ENCODE results near the gene TTC3.

DNA sequence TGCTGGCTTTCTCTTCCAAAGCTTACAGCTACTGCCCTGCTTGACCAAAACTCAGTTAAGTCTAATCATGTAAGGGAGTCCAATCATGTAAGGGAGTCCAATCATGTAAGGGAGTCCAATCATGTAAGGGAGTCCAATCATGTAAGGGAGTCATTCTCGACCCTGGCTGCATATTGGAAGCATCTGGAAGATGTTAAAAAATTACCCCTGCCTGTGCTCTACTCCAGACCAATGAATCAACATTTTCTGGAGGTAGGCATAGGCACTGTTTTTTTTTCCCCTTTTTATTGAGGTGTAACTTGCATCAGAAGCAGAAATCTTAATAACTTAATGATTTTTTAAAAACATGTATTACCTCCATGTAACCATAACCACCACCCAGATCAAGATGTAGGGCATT, 9.6 kb upstream of the TTC3 start:
- TF ChIP-seq POLR2A (IDR thresholded peaks at IDR 0.05): no peak
- TF ChIP-seq, protein P1, sequence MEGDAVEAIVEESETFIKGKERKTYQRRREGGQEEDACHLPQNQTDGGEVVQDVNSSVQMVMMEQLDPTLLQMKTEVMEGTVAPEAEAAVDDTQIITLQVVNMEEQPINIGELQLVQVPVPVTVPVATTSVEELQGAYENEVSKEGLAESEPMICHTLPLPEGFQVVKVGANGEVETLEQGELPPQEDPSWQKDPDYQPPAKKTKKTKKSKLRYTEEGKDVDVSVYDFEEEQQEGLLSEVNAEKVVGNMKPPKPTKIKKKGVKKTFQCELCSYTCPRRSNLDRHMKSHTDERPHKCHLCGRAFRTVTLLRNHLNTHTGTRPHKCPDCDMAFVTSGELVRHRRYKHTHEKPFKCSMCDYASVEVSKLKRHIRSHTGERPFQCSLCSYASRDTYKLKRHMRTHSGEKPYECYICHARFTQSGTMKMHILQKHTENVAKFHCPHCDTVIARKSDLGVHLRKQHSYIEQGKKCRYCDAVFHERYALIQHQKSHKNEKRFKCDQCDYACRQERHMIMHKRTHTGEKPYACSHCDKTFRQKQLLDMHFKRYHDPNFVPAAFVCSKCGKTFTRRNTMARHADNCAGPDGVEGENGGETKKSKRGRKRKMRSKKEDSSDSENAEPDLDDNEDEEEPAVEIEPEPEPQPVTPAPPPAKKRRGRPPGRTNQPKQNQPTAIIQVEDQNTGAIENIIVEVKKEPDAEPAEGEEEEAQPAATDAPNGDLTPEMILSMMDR (IDR thresholded peaks at IDR 0.05): no peak
